GM21737 (cell line): ENCODE measurements around the gene SIDT1.
"Not testable (repeated sequence)": the region's sequence is repeated elsewhere in the genome, so short reads cannot be mapped to it uniquely, and the experiment has no call there.

Source experiments
- ATAC-seq: cut with Tn5 transposase; IDR thresholded peaks from one replicate; pipeline ENCODE4 v1.9.1; 2021; ENCODE audit warnings: mild to moderate bottlenecking, moderate library complexity; ENCODE audit not compliant: unreplicated experiment

The SIDT1 gene

GRCh38 chr3:113630956-113631542, 98.7 kb downstream of the SIDT1 start:
- ATAC-seq, result no peak

GRCh38 chr3:113631573-113631972, 99.2 kb downstream of the SIDT1 start:
- no peak for ATAC-seq

- ATAC-seq, result no peak
These were observed 102.6 kb downstream of the SIDT1 start for GRCh38 chr3:113634782-113635474.

GRCh38 chr3:113636034-113636433, 103.7 kb downstream of the SIDT1 start:
- not testable (repeated sequence) for ATAC-seq

- no peak for ATAC-seq
These were observed 105.4 kb downstream of the SIDT1 start for GRCh38 chr3:113637756-113638155.

GRCh38 chr3:113638910-113639309, 106.6 kb downstream of the SIDT1 start:
- no peak for ATAC-seq

GRCh38 chr3:113643583-113643982, 111.2 kb downstream of the SIDT1 start:
- ATAC-seq, result no peak

GRCh38 chr3:113648524-113648923, 116.2 kb downstream of the SIDT1 start:
- no peak for ATAC-seq

- ATAC-seq, result no peak
These were observed 117.0 kb downstream of the SIDT1 start for GRCh38 chr3:113649174-113649845.

- ATAC-seq, result no peak
These were observed 122.0 kb downstream of the SIDT1 start for GRCh38 chr3:113654310-113654709.

- ATAC-seq, result no peak
These were observed 122.5 kb downstream of the SIDT1 start for GRCh38 chr3:113654851-113655250.

- no peak for ATAC-seq
These were observed 125.8 kb downstream of the SIDT1 start for GRCh38 chr3:113658107-113658506.

GRCh38 chr3:113659101-113659541, 126.8 kb downstream of the SIDT1 start:
- no peak for ATAC-seq

GRCh38 chr3:113659996-113660395, 127.6 kb downstream of the SIDT1 start:
- no peak for ATAC-seq

GRCh38 chr3:113660458-113660857, 128.1 kb downstream of the SIDT1 start:
- no peak for ATAC-seq

- no peak for ATAC-seq
These were observed 128.5 kb downstream of the SIDT1 start for GRCh38 chr3:113660896-113661295.

- ATAC-seq, result no peak
These were observed 130.5 kb downstream of the SIDT1 start for GRCh38 chr3:113662824-113663223.

- ATAC-seq, result no peak
These were observed 131.0 kb downstream of the SIDT1 start for GRCh38 chr3:113663324-113663750.

- ATAC-seq, result no peak
These were observed 131.4 kb downstream of the SIDT1 start for GRCh38 chr3:113663761-113664160.

GRCh38 chr3:113664523-113665094, 132.3 kb downstream of the SIDT1 start:
- no peak for ATAC-seq

- no peak for ATAC-seq
These were observed 135.7 kb downstream of the SIDT1 start for GRCh38 chr3:113668015-113668414.

- no peak for ATAC-seq
These were observed 141.2 kb downstream of the SIDT1 start for GRCh38 chr3:113673593-113673992.
